GM12873 (cell line): ENCODE measurements around the gene DNMT3A.

Source experiments
- CTCF ChIP-seq: IDR thresholded peaks from 2 replicates; pipeline ENCODE4 v1.5.1; 2012; ENCODE audit warnings: low read depth, mild to moderate bottlenecking, moderate library complexity, low read length, control low read depth; ENCODE audit not compliant: insufficient read depth; ENCODE audit errors: missing control alignments

The DNMT3A gene

GRCh38 chr2:25313711-25314513, 27.8 kb downstream of the DNMT3A start:
- TF ChIP-seq CTCF = no peak

DNA sequence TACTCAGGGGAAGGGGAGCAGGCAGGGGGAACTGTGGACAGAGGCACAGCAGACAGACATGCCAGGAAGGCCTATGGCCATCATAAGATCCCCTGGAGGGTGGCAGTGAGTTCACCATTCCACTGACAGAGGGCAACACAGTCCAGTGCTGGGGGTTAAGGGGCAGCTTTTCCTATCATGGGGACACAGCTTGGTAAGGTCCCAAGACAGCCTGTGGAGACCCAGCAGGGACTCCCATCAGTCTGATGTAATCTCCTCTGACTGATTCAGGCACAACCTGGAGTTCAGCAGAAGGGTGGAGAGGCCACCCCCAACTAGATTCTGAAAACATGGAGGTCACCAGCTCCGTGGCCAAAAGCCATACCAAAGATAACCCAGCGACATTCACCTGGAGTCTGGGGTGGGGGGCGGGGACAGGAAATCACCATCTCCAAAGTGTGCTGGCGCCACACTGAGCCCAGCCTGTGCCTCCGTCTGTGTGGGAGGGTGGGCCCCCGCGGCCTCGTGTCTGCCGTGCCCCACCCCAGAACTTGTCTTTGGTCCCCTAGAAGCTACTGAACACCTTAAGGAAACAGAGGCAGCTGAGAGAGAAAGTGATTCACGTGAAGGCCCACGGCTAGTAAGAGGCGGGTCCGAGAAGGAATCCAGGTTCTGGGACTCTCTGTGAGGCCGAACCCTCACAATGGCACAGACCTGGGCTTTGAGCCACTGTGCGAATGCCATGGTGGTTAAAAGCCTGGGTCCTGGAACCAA, 28.6 kb downstream of the DNMT3A start:
- no peak for TF ChIP-seq CTCF

- no peak for TF ChIP-seq CTCF
Measured at GRCh38 chr2:25311865-25312575, 29.7 kb downstream of the DNMT3A start.

GRCh38 chr2:25310965-25311864, 30.5 kb downstream of the DNMT3A start:
- TF ChIP-seq CTCF = no peak

DNA sequence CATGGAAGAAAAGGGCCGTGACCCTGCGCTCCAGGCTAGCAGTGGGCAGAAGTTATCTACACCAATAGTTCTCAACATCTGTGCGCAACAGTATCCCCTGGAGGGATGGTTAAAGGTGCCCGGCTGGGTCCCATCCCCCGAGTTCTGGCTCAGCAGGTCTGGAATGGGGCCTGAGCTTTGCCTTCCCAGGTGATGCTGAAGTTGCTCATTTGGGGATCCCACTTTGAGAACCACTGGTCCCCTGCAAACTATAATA, 31.1 kb downstream of the DNMT3A start:
- TF ChIP-seq CTCF = no peak

DNA sequence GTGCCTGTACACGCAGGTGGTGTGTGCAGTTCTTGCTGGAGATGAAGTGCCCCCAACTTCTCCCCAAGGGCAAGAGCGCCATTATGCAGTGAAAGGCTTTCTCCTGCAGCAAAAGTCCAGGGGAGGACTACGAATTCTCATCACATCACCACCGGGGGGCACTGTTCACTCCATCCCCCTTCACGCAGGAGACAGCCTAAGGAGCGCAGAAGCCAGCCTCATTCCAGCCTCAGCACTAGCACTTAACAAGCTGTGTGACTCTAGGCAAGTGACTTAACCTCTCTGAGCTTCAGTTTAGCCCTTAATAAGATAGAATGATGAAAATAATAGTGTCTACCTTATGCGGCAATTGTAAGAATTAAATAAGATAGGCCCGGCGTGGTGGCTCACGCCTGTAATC, 32.3 kb downstream of the DNMT3A start:
- peak; percentile 72 for TF ChIP-seq CTCF
